Vagina (tissue), 2 donors: ENCODE results near the gene RTP1. TPM values are rescaled to one million over a fixed set of nuclear protein-coding genes. Genes with fewer than 3 reads are reported as not detected.

Experiments used
- DNase-seq, 2 donors: peaks; one replicate each; pipeline ENCODE4 v3.0.0-alpha.2; 2017; ENCODE audit errors: extremely low spot score in 2 of 2
- H3K27ac ChIP-seq: fragments of 200-600 bp; sonication (generic); one replicate; pipeline ENCODE4 v1.5.1; 2019
- H3K27me3 ChIP-seq: fragments of 200-600 bp; sonication (generic); one replicate; pipeline ENCODE4 v1.5.1; 2019
- H3K36me3 ChIP-seq, 2 donors: fragments of 200-600 bp; sonication (generic); one replicate each; pipeline ENCODE4 v1.5.1; 2017 to 2019
- H3K4me1 ChIP-seq: fragments of 200-600 bp; sonication (generic); one replicate; pipeline ENCODE4 v1.5.1; 2019
- H3K4me3 ChIP-seq, 2 donors: fragments of 200-600 bp; sonication (generic); 1 replicate in 1 of 2; 2 replicates in 1 of 2; pipeline ENCODE4 v1.5.1; 2016 to 2019
- H3K9me3 ChIP-seq: fragments of 200-600 bp; sonication (generic); one replicate; pipeline ENCODE4 v1.5.1; 2019
- CTCF ChIP-seq, 3 experiments: fragments of 450-650 bp in 2 of 3; fragments of 200-600 bp in 1 of 3; sonication (generic) in 1 of 3; IDR thresholded peaks; one replicate each; pipeline ENCODE4 v1.5.1; 2017 to 2019; ENCODE audit warnings: antibody characterized with exemption in 3 of 3, mild to moderate bottlenecking in 2 of 3, moderate library complexity in 2 of 3
- POLR2A ChIP-seq, 2 donors: fragments of 450-650 bp; IDR thresholded peaks; one replicate each; pipeline ENCODE4 v1.6.1; 2017; ENCODE audit warnings: antibody characterized with exemption in 2 of 2, mild to moderate bottlenecking in 2 of 2, moderate library complexity in 2 of 2
- POLR2AphosphoS5 ChIP-seq, 2 donors: sonication (generic); formaldehyde crosslinking; IDR thresholded peaks; one replicate each; pipeline ENCODE4 v1.9.0; 2017; ENCODE audit warnings: antibody characterized with exemption in 2 of 2, mild to moderate bottlenecking in 2 of 2, low read depth in 1 of 2; ENCODE audit not compliant: insufficient read depth in 1 of 2
- intact Hi-C: fragments of 100-400 bp; cut with DNase I; formaldehyde crosslinking; loops from one replicate; pipeline ENCODE4 v1.15.1; 2023
- total RNA-seq: library from RNA; depleted of rRNA; stranded (reverse); fragments of >200 nt; gene quantifications from one replicate; pipeline ENCODE4 v1.2.3, GENCODE V29; 2016

Gene RTP1
- total RNA-seq, 1 donor from 2014 or later: not detected

- H3K4me1 ChIP-seq: peaks cover 46% of the 10 kb centered on the region
These were observed 10.3 kb downstream of the RTP1 start for GRCh38 chr3:187207624-187208023.

GRCh38 chr3:187208159-187208558 lies 10.9 kb downstream of the RTP1 start:
- no peak for DNase-seq
- intact Hi-C loops: no loop called here
- TF ChIP-seq CTCF (IDR thresholded peaks at IDR 0.05) (no peak), POLR2A (IDR thresholded peaks at IDR 0.05) (no peak), POLR2AphosphoS5 (IDR thresholded peaks at IDR 0.05; ENCODE audit: insufficient read depth in 1 of 2, low read depth in 1 of 2) (peak in 1 of 2 donors; percentile 26)
- Histone ChIP-seq H3K9me3 (no peaks in the 10 kb centered on the region), H3K4me3 (no peak overlapping the region), H3K27ac (peak overlapping the region; percentile 46), H3K36me3 (no peaks in the 10 kb centered on the region), H3K27me3 (no peaks in the 10 kb centered on the region), H3K4me1 (peaks cover 49% of the 10 kb centered on the region)

More at GRCh38 chr3:187207624-187208023, 10.3 kb downstream of the RTP1 start:
- H3K36me3 ChIP-seq: no peaks in the 10 kb centered on the region
- H3K27ac ChIP-seq: peak overlapping the region; percentile 46
- no peaks in the 10 kb centered on the region for H3K27me3 ChIP-seq
- H3K9me3 ChIP-seq: no peaks in the 10 kb centered on the region
- TF ChIP-seq POLR2AphosphoS5 (IDR thresholded peaks at IDR 0.05; ENCODE audit: insufficient read depth in 1 of 2, low read depth in 1 of 2) (no peak), CTCF (IDR thresholded peaks at IDR 0.05) (no peak), POLR2A (IDR thresholded peaks at IDR 0.05) (no peak)
- intact Hi-C loops: no loop called here
- DNase-seq: no peak
- H3K4me3 ChIP-seq: no peak overlapping the region

GRCh38 chr3:187209491-187209890 lies 12.2 kb downstream of the RTP1 start:
- H3K27ac ChIP-seq: peak overlapping the region; percentile 59
- no peak overlapping the region for H3K4me3 ChIP-seq
- no peaks in the 10 kb centered on the region for H3K36me3 ChIP-seq
- no peaks in the 10 kb centered on the region for H3K27me3 ChIP-seq
- H3K4me1 ChIP-seq: peaks cover 54% of the 10 kb centered on the region
- no peaks in the 10 kb centered on the region for H3K9me3 ChIP-seq
- TF ChIP-seq CTCF (IDR thresholded peaks at IDR 0.05) (no peak), POLR2AphosphoS5 (IDR thresholded peaks at IDR 0.05; ENCODE audit: insufficient read depth in 1 of 2, low read depth in 1 of 2) (no peak), POLR2A (IDR thresholded peaks at IDR 0.05) (no peak)
- intact Hi-C loops: no loop called here
- DNase-seq: no peak

- Histone ChIP-seq H3K4me1 (peaks cover 54% of the 10 kb centered on the region), H3K9me3 (no peaks in the 10 kb centered on the region), H3K27ac (peak overlapping the region; percentile 59)
These were observed 12.8 kb downstream of the RTP1 start for GRCh38 chr3:187210091-187210490.

More at GRCh38 chr3:187210091-187210490, 12.8 kb downstream of the RTP1 start:
- no peak for TF ChIP-seq POLR2A (IDR thresholded peaks at IDR 0.05)
- no peak for TF ChIP-seq POLR2AphosphoS5 (IDR thresholded peaks at IDR 0.05; ENCODE audit: insufficient read depth in 1 of 2, low read depth in 1 of 2)
- TF ChIP-seq CTCF (IDR thresholded peaks at IDR 0.05): no peak
- intact Hi-C loops: no loop called here
- no peaks in the 10 kb centered on the region for H3K36me3 ChIP-seq
- DNase-seq: no peak
- H3K4me3 ChIP-seq: no peak overlapping the region
- H3K27me3 ChIP-seq: no peaks in the 10 kb centered on the region
